ENCODE data around the gene UGT1A4. TPM values are rescaled to one million over a fixed set of nuclear protein-coding genes. Genes with fewer than 3 reads are reported as not detected.

UGT1A4 gene
- total RNA-seq, 1 experiment from 2014 or later: 73.6 TPM

GRCh38 chr2:233793465-233794127 is 75.1 kb downstream of the UGT1A4 start:
- no peak overlapping the region for H3K4me2 ChIP-seq
- no peaks in the 10 kb centered on the region for H3K79me2 ChIP-seq (ENCODE audit: low read depth)
- H3F3A ChIP-seq (ENCODE audit: insufficient read depth, low read depth): no peaks in the 10 kb centered on the region
- ChIA-PET CTCF (no interaction called here), POLR2A (ENCODE audit: unreplicated experiment) (no interaction called here)
- no peaks in the 10 kb centered on the region for H3K9me2 ChIP-seq (ENCODE audit: insufficient read depth)
- no peak for DNase-seq
- H4K20me1 ChIP-seq (ENCODE audit: insufficient read depth): no peaks in the 10 kb centered on the region
- no peaks in the 10 kb centered on the region for H3K27me3 ChIP-seq (ENCODE audit: insufficient read depth, low read depth)
- H3K4me1 ChIP-seq (replicated peaks; ENCODE audit: insufficient read depth): no peaks in the 10 kb centered on the region
- no peak overlapping the region for H3K4me3 ChIP-seq
- no peak overlapping the region for H2AFZ ChIP-seq
- TF ChIP-seq CTCF (conservative IDR thresholded peaks at IDR 0.05): no peak
- TF ChIP-seq EZH2 (IDR thresholded peaks at IDR 0.05; ENCODE audit: low read depth): no peak
- no peak overlapping the region for H3K27ac ChIP-seq
- intact Hi-C loops (cut with micrococcal nuclease; ENCODE audit: unreplicated experiment): no loop called here
- BruUV-seq (replicated peaks): no TSS peak
- H3K9me3 ChIP-seq (ENCODE audit: insufficient read depth, low read depth): no peaks in the 10 kb centered on the region
- no peaks in the 10 kb centered on the region for H3K36me3 ChIP-seq (ENCODE audit: low read depth)

GRCh38 chr2:233794128-233794658 is 75.7 kb downstream of the UGT1A4 start:
- Histone ChIP-seq H3K9me2 (ENCODE audit: insufficient read depth) (no peaks in the 10 kb centered on the region), H4K20me1 (ENCODE audit: insufficient read depth) (no peaks in the 10 kb centered on the region), H2AFZ (no peak overlapping the region), H3K36me3 (ENCODE audit: low read depth) (no peaks in the 10 kb centered on the region), H3K4me3 (no peak overlapping the region), H3K27ac (no peak overlapping the region), H3K27me3 (ENCODE audit: insufficient read depth, low read depth) (no peaks in the 10 kb centered on the region), H3K4me2 (no peak overlapping the region), H3K9me3 (ENCODE audit: insufficient read depth, low read depth) (no peaks in the 10 kb centered on the region), H3K4me1 (replicated peaks; ENCODE audit: insufficient read depth) (no peaks in the 10 kb centered on the region), H3F3A (ENCODE audit: insufficient read depth, low read depth) (no peaks in the 10 kb centered on the region), H3K79me2 (ENCODE audit: low read depth) (no peaks in the 10 kb centered on the region)
- DNase-seq: no peak
- TF ChIP-seq CTCF (conservative IDR thresholded peaks at IDR 0.05) (no peak), EZH2 (IDR thresholded peaks at IDR 0.05; ENCODE audit: low read depth) (no peak)
- ChIA-PET CTCF (no interaction called here), POLR2A (ENCODE audit: unreplicated experiment) (no interaction called here)
- intact Hi-C loops (cut with micrococcal nuclease; ENCODE audit: unreplicated experiment): no loop called here
- no TSS peak for BruUV-seq (replicated peaks)

GRCh38 chr2:233795735-233796171 is 77.2 kb downstream of the UGT1A4 start:
- Histone ChIP-seq H3K4me2 (no peak overlapping the region), H3K4me3 (no peak overlapping the region), H3K27ac (no peak overlapping the region), H3K9me2 (ENCODE audit: insufficient read depth) (no peaks in the 10 kb centered on the region), H4K20me1 (ENCODE audit: insufficient read depth) (no peaks in the 10 kb centered on the region), H3K79me2 (ENCODE audit: low read depth) (no peaks in the 10 kb centered on the region), H3F3A (ENCODE audit: insufficient read depth, low read depth) (no peaks in the 10 kb centered on the region), H3K9me3 (ENCODE audit: insufficient read depth, low read depth) (no peaks in the 10 kb centered on the region), H3K27me3 (ENCODE audit: insufficient read depth, low read depth) (no peaks in the 10 kb centered on the region), H2AFZ (no peak overlapping the region), H3K4me1 (replicated peaks; ENCODE audit: insufficient read depth) (peaks cover under 1% of the 10 kb centered on the region; the same call in 1 of the 2 replicates), H3K36me3 (ENCODE audit: low read depth) (no peaks in the 10 kb centered on the region)
- POLR2A ChIA-PET (ENCODE audit: unreplicated experiment): no interaction called here
- no peak for TF ChIP-seq CTCF (conservative IDR thresholded peaks at IDR 0.05)
- TF ChIP-seq EZH2 (IDR thresholded peaks at IDR 0.05; ENCODE audit: low read depth): no peak
- BruUV-seq (replicated peaks): no TSS peak
- CTCF ChIA-PET: no interaction called here
- intact Hi-C loops (cut with micrococcal nuclease; ENCODE audit: unreplicated experiment): no loop called here
- no peak for DNase-seq
